Rectal smooth muscle tissue (tissue), 1 donor: ENCODE data around the gene PLAGL1.

Experiments
- H3K27ac ChIP-seq: one replicate; pipeline ENCODE4 v1.7.0; 2013; ENCODE audit warnings: low read depth, low read length, inconsistent platforms
- H3K27me3 ChIP-seq: one replicate; pipeline ENCODE4 v1.7.0; 2013; ENCODE audit warnings: low read length; ENCODE audit not compliant: control insufficient read depth, insufficient read depth
- H3K36me3 ChIP-seq: one replicate; pipeline ENCODE4 v1.7.0; 2013; ENCODE audit warnings: low read length; ENCODE audit not compliant: control insufficient read depth, insufficient read depth
- H3K4me1 ChIP-seq: one replicate; pipeline ENCODE4 v1.7.0; 2013; ENCODE audit warnings: low read length; ENCODE audit not compliant: control insufficient read depth, insufficient read depth
- H3K4me3 ChIP-seq: one replicate; pipeline ENCODE4 v1.7.0; 2013; ENCODE audit warnings: low read length
- H3K9ac ChIP-seq: one replicate; pipeline ENCODE4 v1.7.0; 2013; ENCODE audit warnings: low read length

PLAGL1 gene

DNA sequence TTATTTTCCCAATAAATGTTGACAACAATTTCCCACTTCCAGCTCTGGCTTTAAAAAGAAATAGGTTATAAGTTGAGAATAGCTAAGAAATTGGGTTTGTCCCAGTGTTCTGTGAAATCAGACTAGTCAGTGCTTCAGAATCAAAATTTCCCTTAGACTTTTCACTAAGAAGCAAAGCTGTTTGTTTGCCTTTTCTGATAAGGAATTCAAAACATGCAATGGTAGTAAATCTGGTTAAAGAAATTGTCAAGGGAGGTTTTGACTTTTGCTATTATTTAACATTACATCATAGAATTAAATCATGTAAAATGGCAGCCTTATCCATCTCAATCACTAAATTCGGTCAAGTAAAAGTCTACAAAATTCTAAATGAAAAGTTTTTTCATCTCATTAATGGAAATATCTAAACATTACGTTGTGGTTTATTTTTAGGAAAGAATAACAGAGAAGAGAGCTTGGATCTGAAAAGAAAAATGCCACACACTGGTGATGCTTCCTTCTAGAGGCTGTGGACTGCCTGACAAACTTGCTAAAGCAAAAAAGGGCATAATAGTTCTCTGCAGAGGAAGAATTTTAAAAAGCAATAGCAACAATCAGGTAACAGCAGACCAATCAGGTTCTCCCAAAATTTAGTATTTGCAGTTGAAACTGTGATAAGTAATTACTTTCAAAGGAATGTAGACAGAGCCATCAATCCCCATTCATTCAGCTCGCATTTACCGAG lies 36.4 kb downstream of the PLAGL1 start:
- no peaks in the 10 kb centered on the region for H3K36me3 ChIP-seq
- no peak overlapping the region for H3K9ac ChIP-seq
- no peak overlapping the region for H3K4me3 ChIP-seq
- no peaks in the 10 kb centered on the region for H3K27me3 ChIP-seq
- H3K27ac ChIP-seq, result no peak overlapping the region
- no peaks in the 10 kb centered on the region for H3K4me1 ChIP-seq

DNA sequence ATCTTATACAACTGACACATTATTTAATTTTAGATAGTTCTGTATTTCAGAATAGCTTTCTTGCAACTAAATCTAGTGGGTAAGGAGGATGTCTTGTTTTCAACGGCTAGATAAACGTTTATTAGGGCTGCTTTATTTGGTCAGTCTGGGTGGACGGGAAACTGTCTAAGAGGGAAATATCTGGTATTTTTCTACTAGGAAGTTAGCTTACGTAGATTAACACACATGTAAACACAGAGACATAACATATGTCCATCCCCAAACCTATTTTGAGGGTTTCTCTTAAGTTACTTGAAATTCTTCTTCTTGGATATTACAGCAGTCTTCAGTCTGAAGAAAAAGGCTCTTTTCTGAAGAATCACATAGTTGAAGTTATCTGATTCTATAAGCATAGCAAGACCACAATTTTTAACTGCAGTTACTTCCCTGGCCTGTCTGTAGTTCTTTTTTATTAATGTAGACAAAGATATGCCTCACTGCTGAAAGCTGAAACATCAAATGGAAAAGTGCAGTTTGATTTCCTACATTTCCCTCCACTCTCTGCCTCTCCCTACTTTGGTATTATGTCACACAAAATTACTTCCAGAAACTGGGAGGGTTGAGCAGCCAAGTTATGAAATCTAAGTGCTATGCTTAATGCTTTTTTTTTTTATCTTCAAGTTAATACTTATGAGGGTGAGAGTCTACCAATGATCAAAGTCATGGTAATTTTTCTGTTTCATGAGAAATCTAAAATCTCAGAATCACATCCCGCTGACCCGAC lies 37.4 kb downstream of the PLAGL1 start:
- no peak overlapping the region for H3K9ac ChIP-seq
- H3K4me1 ChIP-seq, result no peaks in the 10 kb centered on the region
- no peak overlapping the region for H3K4me3 ChIP-seq
- no peak overlapping the region for H3K27ac ChIP-seq
- H3K36me3 ChIP-seq, result no peaks in the 10 kb centered on the region
- H3K27me3 ChIP-seq, result no peaks in the 10 kb centered on the region

DNA sequence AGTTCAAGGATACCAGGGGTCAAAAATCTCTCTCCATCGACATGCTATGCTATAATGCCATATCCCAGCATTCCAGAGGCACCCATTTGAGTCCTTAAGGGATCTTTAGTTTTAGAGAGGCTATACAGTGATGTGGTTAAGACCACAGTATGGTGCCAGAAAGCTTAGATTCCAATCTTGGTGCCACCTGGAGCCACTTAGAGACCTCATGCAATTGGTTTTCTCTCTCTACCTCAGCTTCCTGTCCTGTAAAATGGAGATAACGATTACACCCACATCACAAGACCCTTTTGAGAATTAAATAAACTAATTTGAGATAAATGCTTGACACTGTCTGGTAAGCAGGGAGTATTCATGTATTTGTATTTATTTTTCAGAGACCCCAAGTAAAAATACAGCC lies 39.0 kb downstream of the PLAGL1 start:
- Histone ChIP-seq H3K4me3 (no peak overlapping the region), H3K27ac (no peak overlapping the region), H3K9ac (no peak overlapping the region), H3K4me1 (no peaks in the 10 kb centered on the region), H3K36me3 (no peaks in the 10 kb centered on the region), H3K27me3 (no peaks in the 10 kb centered on the region)

DNA sequence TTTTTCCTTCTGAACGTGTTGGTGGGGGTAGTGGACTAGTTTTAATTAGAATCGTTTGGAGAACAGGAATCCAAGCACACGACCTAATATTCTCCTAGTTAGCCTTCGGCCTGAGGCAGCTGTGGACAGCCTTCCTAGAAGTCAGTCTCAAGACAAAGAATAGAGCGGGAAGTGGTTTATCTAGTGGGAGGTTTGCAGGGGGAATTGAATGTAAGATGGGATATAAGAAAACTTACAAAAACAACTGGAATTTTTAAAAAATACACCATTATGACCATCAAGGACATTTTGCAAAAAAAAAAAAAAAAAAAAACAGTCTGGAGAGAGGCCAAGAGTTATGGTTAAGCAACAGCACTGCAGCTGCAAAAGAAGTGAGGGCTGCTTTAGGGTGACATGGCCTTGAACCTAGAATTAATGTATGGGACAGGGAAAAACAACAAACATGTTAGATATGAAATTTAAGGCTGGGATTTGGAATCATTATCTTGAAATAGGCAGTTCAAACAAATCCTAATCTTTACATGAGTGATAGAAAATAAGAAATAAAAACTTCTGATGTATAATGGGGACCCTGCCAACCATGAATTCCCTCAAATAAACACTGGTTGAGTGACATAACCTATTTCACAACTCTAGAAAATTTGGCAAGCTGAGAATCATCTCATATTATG lies 40.2 kb downstream of the PLAGL1 start:
- H3K36me3 ChIP-seq, result no peaks in the 10 kb centered on the region
- H3K4me3 ChIP-seq, result no peak overlapping the region
- no peak overlapping the region for H3K9ac ChIP-seq
- no peaks in the 10 kb centered on the region for H3K4me1 ChIP-seq
- H3K27ac ChIP-seq, result no peak overlapping the region
- no peaks in the 10 kb centered on the region for H3K27me3 ChIP-seq

DNA sequence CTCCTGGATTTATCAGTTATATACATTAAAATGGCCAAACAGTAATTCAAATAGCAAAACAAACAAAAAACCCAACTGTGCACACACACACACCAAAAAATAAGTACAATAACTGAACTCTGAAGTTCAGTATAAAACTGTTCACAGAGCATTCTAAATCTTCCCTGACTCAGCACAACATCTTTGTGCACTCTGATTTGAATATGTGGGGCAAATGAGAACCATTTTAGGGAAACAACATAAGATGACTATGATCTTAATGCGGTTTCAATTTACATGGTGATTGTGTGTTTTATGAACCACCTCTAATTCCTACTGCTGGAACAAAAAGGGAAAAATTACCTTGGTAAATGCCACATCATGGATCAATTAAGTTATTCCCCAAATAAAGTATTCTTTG lies 41.7 kb downstream of the PLAGL1 start:
- no peak overlapping the region for H3K27ac ChIP-seq
- no peaks in the 10 kb centered on the region for H3K36me3 ChIP-seq
- H3K9ac ChIP-seq, result no peak overlapping the region
- no peaks in the 10 kb centered on the region for H3K27me3 ChIP-seq
- H3K4me1 ChIP-seq, result no peaks in the 10 kb centered on the region
- H3K4me3 ChIP-seq, result no peak overlapping the region

DNA sequence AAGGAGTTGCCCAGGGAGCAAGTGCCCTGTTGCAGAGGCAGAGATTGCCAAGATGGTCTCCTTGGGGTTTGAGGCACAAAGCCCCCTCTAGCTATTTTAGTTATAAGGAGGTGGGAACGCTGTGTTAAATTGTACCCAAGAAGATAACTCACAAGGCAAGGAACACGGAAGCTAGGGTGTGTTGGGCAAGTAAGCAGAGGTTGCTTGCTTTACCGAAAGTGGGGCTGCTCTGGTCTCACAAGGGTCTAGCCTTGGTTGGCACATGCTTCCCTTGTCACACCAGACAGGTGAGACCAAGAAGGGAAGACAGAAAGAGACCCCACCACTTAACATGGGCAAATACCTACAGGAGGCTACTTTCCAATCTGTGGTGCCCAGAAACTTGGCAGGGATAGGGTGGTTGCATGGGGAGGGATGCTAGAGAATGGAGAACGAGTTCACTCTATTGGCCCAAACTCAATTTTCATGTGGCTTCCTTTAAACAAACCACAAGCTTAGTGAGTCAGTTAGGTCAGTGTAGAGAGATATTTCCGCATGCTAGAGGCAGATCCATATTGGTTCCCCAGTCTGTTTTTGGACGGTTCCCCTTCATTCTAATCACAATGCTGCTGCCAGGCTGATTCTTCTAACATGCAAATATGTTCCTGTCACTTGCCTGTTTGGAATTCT lies 42.4 kb downstream of the PLAGL1 start:
- no peaks in the 10 kb centered on the region for H3K36me3 ChIP-seq
- no peak overlapping the region for H3K4me3 ChIP-seq
- H3K27me3 ChIP-seq, result no peaks in the 10 kb centered on the region
- no peak overlapping the region for H3K27ac ChIP-seq
- no peak overlapping the region for H3K9ac ChIP-seq
- no peaks in the 10 kb centered on the region for H3K4me1 ChIP-seq

DNA sequence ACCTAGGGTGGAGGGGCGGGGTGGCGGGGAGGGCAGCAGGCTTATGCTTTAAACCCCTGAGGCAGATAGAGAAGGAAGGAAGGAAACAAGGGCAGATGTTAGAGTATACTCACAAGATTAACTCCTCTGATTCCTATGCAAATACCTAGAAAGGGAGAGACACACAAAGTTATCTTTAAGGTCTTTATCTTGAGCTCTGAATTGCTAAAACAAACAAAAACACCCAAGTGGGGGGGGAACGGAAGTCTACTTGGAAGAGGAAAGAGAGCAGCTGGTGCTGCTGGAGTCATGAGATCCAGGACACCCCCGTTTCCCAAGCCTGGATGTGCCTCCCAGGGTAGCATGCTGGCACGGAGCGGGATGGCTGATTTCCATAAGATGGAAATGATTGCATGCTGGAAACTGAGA lies 43.4 kb downstream of the PLAGL1 start:
- Histone ChIP-seq H3K4me3 (no peak overlapping the region), H3K4me1 (no peaks in the 10 kb centered on the region), H3K27ac (no peak overlapping the region), H3K36me3 (no peaks in the 10 kb centered on the region), H3K9ac (no peak overlapping the region), H3K27me3 (no peaks in the 10 kb centered on the region)

DNA sequence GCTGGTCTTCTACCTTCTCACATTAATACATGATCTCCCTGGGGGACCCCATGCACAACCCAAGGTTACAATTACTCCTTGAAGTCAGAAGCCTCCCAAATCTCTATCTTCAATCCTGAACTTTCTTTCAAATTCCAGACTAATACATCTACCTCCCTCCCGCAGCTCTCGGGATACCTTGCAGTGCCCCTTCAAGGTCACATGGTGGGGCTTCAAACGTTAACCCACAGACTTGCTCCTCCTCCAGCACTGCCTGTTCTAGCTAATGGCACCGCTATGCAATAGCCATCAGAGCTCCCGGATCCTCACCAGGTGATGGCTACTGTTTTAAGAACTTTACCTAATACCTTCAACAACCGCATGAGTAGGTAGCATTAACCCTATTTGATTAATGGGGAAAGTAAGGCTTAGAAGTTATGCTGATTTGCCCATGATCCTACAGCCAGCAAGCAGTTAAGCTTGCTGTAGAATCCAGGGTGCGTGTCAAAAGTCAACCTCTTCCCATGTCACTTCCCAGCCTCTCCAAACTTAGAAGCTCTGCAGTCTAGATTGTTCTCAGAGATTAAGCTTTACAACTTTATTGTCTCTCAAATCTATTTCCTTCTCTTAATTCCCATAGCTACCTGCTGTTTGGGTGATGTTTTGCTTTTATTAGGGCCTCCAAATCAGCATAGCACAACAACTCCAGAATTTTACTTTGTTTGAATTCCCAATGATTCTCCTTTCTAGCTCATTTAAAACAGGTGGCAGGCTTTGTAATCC lies 44.7 kb downstream of the PLAGL1 start:
- Histone ChIP-seq H3K27ac (no peak overlapping the region), H3K4me1 (peaks cover 3% of the 10 kb centered on the region), H3K9ac (no peak overlapping the region)

DNA sequence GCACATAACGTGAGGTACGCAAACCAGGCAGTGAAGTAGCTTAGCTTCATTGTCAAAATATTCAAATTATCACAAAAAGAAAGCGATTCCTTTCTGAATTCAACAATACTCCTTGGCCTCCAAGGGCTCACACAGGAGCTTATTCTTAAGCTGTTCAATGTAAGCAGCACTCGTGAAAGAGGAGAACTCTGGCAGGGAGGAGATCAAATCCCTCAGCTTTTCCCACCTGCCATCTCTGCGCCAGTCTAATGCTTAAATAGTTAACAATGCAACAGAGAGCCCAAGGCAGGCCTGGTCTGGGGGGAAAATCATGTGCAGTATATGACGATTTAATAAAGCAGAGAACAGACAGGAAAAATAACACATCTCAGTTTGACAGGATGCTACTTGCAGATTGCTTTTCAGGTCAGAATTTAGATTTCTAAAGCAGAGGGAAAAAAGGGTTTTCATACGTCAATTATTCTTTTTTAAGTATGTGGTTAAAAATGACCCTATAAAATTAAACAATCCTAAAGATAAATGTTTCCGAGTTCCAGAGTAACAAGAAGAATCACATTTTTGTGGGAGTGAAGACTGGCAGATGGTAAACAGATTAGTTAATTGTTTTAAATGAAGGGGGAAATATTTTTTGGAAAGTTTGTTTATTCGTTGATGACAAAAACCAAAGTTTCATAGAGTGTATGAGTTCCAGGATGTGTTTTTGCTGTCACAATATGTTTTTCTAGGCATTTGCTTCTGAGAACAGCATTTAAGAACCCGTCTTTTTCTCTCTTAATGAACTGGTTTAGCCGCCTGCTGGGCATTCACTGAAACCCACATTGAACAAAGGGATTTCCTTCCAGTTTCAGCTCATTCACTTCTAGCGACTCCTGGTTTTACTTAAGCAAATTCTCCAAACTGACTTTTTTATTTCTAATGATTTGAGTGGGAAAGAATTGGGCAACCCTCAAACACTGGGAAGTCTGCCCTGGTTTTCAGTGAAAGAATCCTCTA lies 45.9 kb downstream of the PLAGL1 start:
- H3K36me3 ChIP-seq, result no peaks in the 10 kb centered on the region
- H3K27me3 ChIP-seq, result no peaks in the 10 kb centered on the region
- H3K9ac ChIP-seq, result no peak overlapping the region
- H3K27ac ChIP-seq, result peak overlapping the region; percentile 18
- H3K4me3 ChIP-seq, result no peak overlapping the region
- H3K4me1 ChIP-seq, result peaks cover 3% of the 10 kb centered on the region

More for the DNA sequence above, 44.7 kb downstream of the PLAGL1 start:
- Histone ChIP-seq H3K36me3 (no peaks in the 10 kb centered on the region), H3K4me3 (no peak overlapping the region), H3K27me3 (no peaks in the 10 kb centered on the region)

DNA sequence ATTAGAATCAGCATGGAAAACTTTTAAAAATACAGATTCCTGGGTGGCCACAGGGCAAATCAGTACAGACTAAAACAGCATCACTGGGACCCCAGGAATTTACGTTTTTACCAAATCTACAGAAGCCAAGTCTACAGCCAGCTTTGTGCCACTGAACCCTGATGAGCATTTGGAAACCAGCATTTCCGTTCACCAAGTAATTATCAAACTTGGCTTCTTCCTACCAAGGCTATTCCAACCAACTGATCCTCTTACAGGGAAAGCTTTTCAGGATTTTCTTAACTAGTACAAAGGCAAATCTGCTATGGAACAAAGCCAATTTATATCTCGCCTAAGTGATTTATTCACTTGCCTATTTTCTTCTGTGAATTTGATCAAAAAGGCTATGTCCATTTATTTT lies 47.0 kb downstream of the PLAGL1 start:
- no peaks in the 10 kb centered on the region for H3K27me3 ChIP-seq
- H3K4me1 ChIP-seq, result peaks cover 3% of the 10 kb centered on the region
- no peak overlapping the region for H3K4me3 ChIP-seq
- H3K36me3 ChIP-seq, result no peaks in the 10 kb centered on the region
- H3K27ac ChIP-seq, result peak overlapping the region; percentile 16
- H3K9ac ChIP-seq, result no peak overlapping the region

DNA sequence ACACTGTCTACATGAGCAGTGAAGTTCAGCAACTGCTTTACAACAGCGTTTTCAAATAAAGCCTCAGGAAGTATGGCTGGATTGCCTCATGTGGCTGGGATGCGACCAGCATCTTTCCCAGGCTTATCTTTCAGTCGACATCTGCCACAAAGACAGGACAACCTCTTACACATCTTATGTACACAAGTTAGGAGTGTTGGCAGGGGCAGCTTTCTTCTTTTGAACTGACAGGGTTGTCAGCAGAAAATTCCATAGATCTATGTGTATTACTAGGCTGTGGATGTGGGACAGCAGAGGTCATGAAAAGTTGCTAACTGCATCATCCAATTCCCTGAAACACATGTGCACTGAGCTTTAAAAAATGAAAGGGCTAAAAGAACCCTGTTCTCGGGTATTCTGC lies 48.1 kb downstream of the PLAGL1 start:
- H3K27me3 ChIP-seq, result no peaks in the 10 kb centered on the region
- H3K27ac ChIP-seq, result no peak overlapping the region
- H3K9ac ChIP-seq, result no peak overlapping the region
- peaks cover 3% of the 10 kb centered on the region for H3K4me1 ChIP-seq
- H3K4me3 ChIP-seq, result no peak overlapping the region
- no peaks in the 10 kb centered on the region for H3K36me3 ChIP-seq
